ENCODE measurements around the gene TBCC.

GRCh38 chr6:42720739-42721138 lies 25.2 kb downstream of the TBCC start:
- TF ChIP-seq SIN3A (IDR thresholded peaks at IDR 0.05; ENCODE audit: borderline replicate concordance, low read depth, low read length): no peak
- no peak for TF ChIP-seq EZH2 (conservative IDR thresholded peaks at IDR 0.05; ENCODE audit: low read depth, low read length)
- TF ChIP-seq CBX5 (CRISPR knock-in tag; IDR thresholded peaks at IDR 0.05; ENCODE audit: borderline replicate concordance): no peak
- TF ChIP-seq ZNF3 (CRISPR knock-in tag; IDR thresholded peaks at IDR 0.05): no peak
- no peak for TF ChIP-seq ZNF318 (CRISPR knock-in tag; IDR thresholded peaks at IDR 0.05)
- TF ChIP-seq ATF3 (CRISPR knock-in tag; IDR thresholded peaks at IDR 0.05): no peak
- no peak for TF ChIP-seq POLR2AphosphoS5 (IDR thresholded peaks at IDR 0.05; ENCODE audit: low read depth, low read length)
- no peak for TF ChIP-seq CCAR2 (optimal IDR thresholded peaks at IDR 0.05; ENCODE audit: low read depth, low read length)
- no peak for TF ChIP-seq FLYWCH1 (CRISPR knock-in tag; IDR thresholded peaks at IDR 0.05)
- TF ChIP-seq ZFP41 (CRISPR knock-in tag; IDR thresholded peaks at IDR 0.05; ENCODE audit: borderline replicate concordance): no peak
- no peak for TF ChIP-seq ZNF317 (CRISPR knock-in tag; IDR thresholded peaks at IDR 0.05)
- TF ChIP-seq ZHX1 (CRISPR knock-in tag; IDR thresholded peaks at IDR 0.05; ENCODE audit: low read depth): no peak
